ENCODE results near the gene MGST3.

DNA sequence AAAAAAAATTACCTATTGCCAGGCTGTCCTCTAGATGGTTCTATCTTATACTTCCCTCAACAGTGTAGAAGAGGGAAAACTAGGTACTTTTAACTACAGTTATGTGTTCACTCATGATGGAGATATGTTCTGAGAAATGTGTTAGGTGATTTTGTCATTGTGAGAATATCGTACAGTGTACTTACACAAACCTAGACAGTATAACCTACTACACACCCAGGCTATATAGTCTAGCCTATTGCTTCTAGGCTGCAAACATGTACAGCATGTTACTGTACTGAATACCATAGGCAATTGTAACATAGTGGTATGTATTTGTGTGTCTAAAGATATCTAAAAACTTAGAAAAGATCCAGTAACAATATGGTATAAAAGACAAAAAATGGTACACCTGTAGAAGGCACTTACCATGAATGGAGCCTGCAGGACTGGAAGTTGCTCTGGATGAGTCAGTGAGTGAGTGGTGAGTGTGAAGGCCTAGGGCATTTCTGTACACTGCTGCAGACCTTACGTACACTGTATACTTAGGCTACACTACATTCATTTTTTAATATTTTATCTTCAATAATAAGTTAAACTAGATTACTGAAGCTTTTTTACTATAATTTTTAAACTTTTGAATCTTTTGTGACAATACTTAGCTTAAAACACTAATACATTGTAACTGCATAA, 13.2 kb downstream of the MGST3 start:
- TF ChIP-seq, protein P1, sequence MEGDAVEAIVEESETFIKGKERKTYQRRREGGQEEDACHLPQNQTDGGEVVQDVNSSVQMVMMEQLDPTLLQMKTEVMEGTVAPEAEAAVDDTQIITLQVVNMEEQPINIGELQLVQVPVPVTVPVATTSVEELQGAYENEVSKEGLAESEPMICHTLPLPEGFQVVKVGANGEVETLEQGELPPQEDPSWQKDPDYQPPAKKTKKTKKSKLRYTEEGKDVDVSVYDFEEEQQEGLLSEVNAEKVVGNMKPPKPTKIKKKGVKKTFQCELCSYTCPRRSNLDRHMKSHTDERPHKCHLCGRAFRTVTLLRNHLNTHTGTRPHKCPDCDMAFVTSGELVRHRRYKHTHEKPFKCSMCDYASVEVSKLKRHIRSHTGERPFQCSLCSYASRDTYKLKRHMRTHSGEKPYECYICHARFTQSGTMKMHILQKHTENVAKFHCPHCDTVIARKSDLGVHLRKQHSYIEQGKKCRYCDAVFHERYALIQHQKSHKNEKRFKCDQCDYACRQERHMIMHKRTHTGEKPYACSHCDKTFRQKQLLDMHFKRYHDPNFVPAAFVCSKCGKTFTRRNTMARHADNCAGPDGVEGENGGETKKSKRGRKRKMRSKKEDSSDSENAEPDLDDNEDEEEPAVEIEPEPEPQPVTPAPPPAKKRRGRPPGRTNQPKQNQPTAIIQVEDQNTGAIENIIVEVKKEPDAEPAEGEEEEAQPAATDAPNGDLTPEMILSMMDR (conservative IDR thresholded peaks at IDR 0.05), result no peak
- TF ChIP-seq EZH2 (IDR thresholded peaks at IDR 0.05; ENCODE audit: low read depth), result no peak

Data from PC-9 (cell line).